ENCODE data around the gene CLEC12A. TPM values are rescaled to one million over a fixed set of nuclear protein-coding genes. Genes with fewer than 3 reads are reported as not detected.
"Not testable (repeated sequence)": the region's sequence is repeated elsewhere in the genome, so short reads cannot be mapped to it uniquely, and the experiment has no call there.

Gene CLEC12A
- total and polyA plus RNA-seq, 7 donors: 0.06 to 0.96 (median 0.62) TPM

GRCh38 chr12:10025236-10025635 lies 54.0 kb downstream of the CLEC12A start:
- DNase-seq (no peak), ATAC-seq (no peak)
- Histone ChIP-seq H3K36me3 (ENCODE audit: insufficient read depth in 1 of 2, low read depth in 1 of 2) (no peaks in the 10 kb centered on the region), H3K27ac (no peak overlapping the region), H3K4me3 (no peak overlapping the region), H3K4me1 (no peaks in the 10 kb centered on the region), H3K27me3 (ENCODE audit: insufficient read depth in 3 of 3, low read length in 2 of 3) (no peaks in the 10 kb centered on the region), H3K9me3 (no peaks in the 10 kb centered on the region)
- TF ChIP-seq, protein P1, sequence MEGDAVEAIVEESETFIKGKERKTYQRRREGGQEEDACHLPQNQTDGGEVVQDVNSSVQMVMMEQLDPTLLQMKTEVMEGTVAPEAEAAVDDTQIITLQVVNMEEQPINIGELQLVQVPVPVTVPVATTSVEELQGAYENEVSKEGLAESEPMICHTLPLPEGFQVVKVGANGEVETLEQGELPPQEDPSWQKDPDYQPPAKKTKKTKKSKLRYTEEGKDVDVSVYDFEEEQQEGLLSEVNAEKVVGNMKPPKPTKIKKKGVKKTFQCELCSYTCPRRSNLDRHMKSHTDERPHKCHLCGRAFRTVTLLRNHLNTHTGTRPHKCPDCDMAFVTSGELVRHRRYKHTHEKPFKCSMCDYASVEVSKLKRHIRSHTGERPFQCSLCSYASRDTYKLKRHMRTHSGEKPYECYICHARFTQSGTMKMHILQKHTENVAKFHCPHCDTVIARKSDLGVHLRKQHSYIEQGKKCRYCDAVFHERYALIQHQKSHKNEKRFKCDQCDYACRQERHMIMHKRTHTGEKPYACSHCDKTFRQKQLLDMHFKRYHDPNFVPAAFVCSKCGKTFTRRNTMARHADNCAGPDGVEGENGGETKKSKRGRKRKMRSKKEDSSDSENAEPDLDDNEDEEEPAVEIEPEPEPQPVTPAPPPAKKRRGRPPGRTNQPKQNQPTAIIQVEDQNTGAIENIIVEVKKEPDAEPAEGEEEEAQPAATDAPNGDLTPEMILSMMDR (IDR thresholded peaks at IDR 0.05): no peak
- intact Hi-C loops (cut with DNase I): no loop called here
- WGBS, 3 donors: 93 to 98% (median 96%) methylated on average over 3 of the region's 3 CpGs

DNA sequence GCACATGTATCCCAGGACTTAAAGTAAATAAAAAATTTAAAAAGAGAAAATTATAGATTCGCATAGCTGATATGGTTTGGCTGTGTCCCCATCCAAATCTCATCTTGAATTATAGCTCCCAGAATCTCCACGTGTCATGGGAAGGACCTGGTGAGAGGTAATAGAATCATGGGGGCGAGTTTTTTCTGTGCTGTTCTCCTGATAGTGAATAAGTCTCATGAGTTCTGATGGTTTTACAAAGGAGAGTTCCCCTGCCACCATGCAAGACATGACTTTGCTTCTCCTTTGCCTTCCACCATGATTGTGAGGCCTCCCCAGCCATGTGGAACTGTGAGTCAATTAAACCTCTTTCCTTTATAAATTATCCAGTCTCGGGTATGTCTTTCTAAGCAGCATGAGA lies 55.5 kb downstream of the CLEC12A start:
- ATAC-seq; H3K36me3 ChIP-seq (ENCODE audit: insufficient read depth in 1 of 2, low read depth in 1 of 2); H3K9me3 ChIP-seq; H3K27me3 ChIP-seq (ENCODE audit: insufficient read depth in 3 of 3, low read length in 2 of 3); H3K4me1 ChIP-seq; H3K27ac ChIP-seq; H3K4me3 ChIP-seq; DNase-seq; intact Hi-C loops (cut with DNase I): not testable (repeated sequence)
- 82 to 85% (median 84%) methylated on average over 4 of the region's 4 CpGs for WGBS, 3 donors

DNA sequence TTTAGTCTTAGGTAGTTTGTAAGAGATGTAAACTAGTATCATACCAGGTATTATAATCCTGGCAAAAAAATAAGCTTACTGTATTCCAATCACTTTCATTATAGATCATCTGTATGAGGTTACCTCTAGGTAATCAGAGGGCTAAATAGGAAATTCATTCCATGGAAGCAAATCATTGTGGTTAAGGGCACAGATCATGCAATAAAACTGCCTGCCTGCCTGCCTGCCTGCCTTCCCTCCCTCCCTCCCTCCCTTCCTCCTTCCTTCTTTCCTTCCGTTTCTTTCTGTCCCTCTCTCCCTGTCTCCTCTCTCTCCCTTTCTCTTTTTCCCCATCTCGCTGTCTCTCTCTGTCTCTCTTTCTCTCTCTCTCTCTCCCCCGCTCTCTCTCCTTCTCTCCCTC lies 56.1 kb downstream of the CLEC12A start:
- H3K9me3 ChIP-seq: no peaks in the 10 kb centered on the region
- no peak for DNase-seq
- no peak for ATAC-seq
- intact Hi-C loops (cut with DNase I): no loop called here
- no peak overlapping the region for H3K27ac ChIP-seq
- no peak overlapping the region for H3K4me3 ChIP-seq
- 68 to 79% (median 74%) methylated on average over 3 of the region's 3 CpGs for WGBS, 3 donors
- TF ChIP-seq, protein P1 (IDR thresholded peaks at IDR 0.05): no peak
- H3K27me3 ChIP-seq (ENCODE audit: insufficient read depth in 3 of 3, low read length in 2 of 3): no peaks in the 10 kb centered on the region
- H3K36me3 ChIP-seq (ENCODE audit: insufficient read depth in 1 of 2, low read depth in 1 of 2): no peaks in the 10 kb centered on the region
- H3K4me1 ChIP-seq: no peaks in the 10 kb centered on the region

DNA sequence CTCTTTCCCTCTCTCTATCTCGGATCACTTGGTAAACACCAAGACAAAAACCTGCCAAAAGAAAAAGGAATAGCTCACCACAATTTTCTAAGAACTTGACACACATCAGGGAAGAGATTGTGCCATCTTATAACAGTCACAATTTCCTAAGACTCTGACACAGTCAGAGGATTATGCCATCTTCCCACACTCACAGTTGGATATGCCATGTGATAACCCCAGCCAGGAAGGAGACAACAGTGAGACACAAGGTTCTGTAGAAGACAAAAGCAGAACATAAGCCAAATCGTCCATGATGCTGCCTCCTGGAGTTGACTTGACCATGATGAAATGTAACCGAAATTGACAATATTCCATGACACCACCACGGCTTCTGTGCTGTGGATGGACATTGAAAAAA lies 56.5 kb downstream of the CLEC12A start:
- 65 to 75% (median 67%) methylated on average over 4 of the region's 4 CpGs for WGBS, 3 donors
- DNase-seq: no peak
- no peak overlapping the region for H3K4me3 ChIP-seq
- H3K27ac ChIP-seq: no peak overlapping the region
- intact Hi-C loops (cut with DNase I): no loop called here
- no peaks in the 10 kb centered on the region for H3K36me3 ChIP-seq (ENCODE audit: insufficient read depth in 1 of 2, low read depth in 1 of 2)
- H3K4me1 ChIP-seq: no peaks in the 10 kb centered on the region
- no peaks in the 10 kb centered on the region for H3K9me3 ChIP-seq
- TF ChIP-seq, protein P1 (IDR thresholded peaks at IDR 0.05): no peak
- ATAC-seq: no peak
- no peaks in the 10 kb centered on the region for H3K27me3 ChIP-seq (ENCODE audit: insufficient read depth in 3 of 3, low read length in 2 of 3)

DNA sequence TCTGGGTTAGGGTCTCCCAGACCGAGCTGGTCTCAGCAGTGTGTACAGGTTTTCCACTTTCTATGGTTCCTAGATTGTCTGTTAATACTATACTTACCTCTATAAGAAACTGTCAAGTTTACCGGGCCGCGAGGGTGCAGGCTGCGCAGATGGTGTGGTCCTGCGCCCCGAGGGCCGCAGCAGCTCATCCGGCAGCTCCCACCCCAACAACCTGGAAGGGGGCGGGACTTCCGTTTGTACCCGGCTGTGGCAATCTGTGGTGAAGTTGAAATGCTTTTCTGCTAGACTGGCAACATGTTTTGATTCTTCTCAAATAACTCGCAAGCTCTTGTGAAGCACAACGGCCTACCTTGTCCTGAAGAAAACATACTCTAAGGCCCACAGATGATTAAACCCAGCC lies 59.2 kb downstream of the CLEC12A start, which contains the start of gene CLEC9A:
TSS of gene CLEC9A (plus strand) at position 237 of the 400 bp plus-strand sequence. CDS start 22,006 bp downstream, outside the sequence.
- Histone ChIP-seq H3K27me3 (ENCODE audit: insufficient read depth in 3 of 3, low read length in 2 of 3) (no peaks in the 10 kb centered on the region), H3K36me3 (ENCODE audit: insufficient read depth in 1 of 2, low read depth in 1 of 2) (no peaks in the 10 kb centered on the region), H3K4me3 (no peak within 1 kb of the TSS), H3K27ac (no peak within 1 kb of the TSS), H3K4me1 (no peaks in the 10 kb centered on the region), H3K9me3 (no peaks in the 10 kb centered on the region)
- TF ChIP-seq, protein P1 (IDR thresholded peaks at IDR 0.05): no peak
- intact Hi-C loops (cut with DNase I): loop anchor here in 1 of 2 donors (5.0 to 10.0 kb wide), 2 partner anchors 112 to 164 kb away; no protein-coding TSS in a partner anchor
- DNase-seq (no peak), ATAC-seq (no peak)
- WGBS, 3 donors: 94 to 97% (median 94%) methylated on average over 14 of the region's 14 CpGs
